ENCODE measurements around the gene PM20D1.

DNA sequence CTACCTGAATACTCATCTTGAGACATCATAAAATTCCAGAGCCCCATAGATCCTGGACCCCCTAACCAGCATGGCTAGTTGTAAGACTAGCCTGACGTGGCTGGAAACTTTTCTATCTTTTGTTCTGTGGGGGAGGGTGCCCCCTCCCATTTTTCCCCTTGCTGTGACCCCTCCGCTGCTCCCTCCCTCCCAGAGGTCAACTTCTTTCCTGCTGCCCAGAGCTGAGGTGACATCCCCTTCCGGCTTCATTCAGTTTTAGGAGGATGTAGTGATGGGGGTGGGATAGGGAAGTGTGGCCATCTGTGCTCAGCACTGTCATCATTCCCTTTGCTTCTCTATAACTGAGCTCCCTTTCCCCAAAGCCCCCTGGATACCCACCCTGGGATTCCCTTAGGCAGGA, 32.6 kb downstream of the PM20D1 start:
- TF ChIP-seq, protein P1, sequence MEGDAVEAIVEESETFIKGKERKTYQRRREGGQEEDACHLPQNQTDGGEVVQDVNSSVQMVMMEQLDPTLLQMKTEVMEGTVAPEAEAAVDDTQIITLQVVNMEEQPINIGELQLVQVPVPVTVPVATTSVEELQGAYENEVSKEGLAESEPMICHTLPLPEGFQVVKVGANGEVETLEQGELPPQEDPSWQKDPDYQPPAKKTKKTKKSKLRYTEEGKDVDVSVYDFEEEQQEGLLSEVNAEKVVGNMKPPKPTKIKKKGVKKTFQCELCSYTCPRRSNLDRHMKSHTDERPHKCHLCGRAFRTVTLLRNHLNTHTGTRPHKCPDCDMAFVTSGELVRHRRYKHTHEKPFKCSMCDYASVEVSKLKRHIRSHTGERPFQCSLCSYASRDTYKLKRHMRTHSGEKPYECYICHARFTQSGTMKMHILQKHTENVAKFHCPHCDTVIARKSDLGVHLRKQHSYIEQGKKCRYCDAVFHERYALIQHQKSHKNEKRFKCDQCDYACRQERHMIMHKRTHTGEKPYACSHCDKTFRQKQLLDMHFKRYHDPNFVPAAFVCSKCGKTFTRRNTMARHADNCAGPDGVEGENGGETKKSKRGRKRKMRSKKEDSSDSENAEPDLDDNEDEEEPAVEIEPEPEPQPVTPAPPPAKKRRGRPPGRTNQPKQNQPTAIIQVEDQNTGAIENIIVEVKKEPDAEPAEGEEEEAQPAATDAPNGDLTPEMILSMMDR (IDR thresholded peaks at IDR 0.05) = no peak
- no peak for TF ChIP-seq POLR2AphosphoS5 (IDR thresholded peaks at IDR 0.05)
- TF ChIP-seq POLR2A (IDR thresholded peaks at IDR 0.05) = no peak
- no peak for TF ChIP-seq EP300 (IDR thresholded peaks at IDR 0.05)
